Effector memory CD8-positive, alpha-beta T cell (primary cell): ENCODE measurements around the gene ABLIM3.
A peak's percentile ranks its signal among the peaks of the same experiment; 100 is the strongest.

Experiments used
- ATAC-seq: fragments of 150-1000 bp; cut with Tn5 transposase; replicated peaks from 2 replicates; pipeline ENCODE4 v1.10.0; 2021; ENCODE audit warnings: mild to moderate bottlenecking, moderate library complexity
- DNase-seq, 3 experiments: peaks; one replicate each; pipeline ENCODE4 v3.0.0; 2021
- H3K27ac Mint-ChIP-seq, 2 donors: one replicate each; pipeline ENCODE4 v1.8.0; 2022; ENCODE audit warnings: mild to moderate bottlenecking in 2 of 2, mixed read lengths in 2 of 2, moderate library complexity in 2 of 2
- H3K27me3 Mint-ChIP-seq, 2 donors: one replicate each; pipeline ENCODE4 v1.8.0; 2022; ENCODE audit warnings: mixed read lengths in 2 of 2
- H3K36me3 Mint-ChIP-seq: one replicate; pipeline ENCODE4 v1.8.0; 2022; ENCODE audit warnings: mild to moderate bottlenecking, moderate library complexity, mixed read lengths; ENCODE audit not compliant: insufficient read depth
- H3K4me1 Mint-ChIP-seq, 2 donors: one replicate each; pipeline ENCODE4 v1.8.0; 2022; ENCODE audit warnings: low read depth in 2 of 2, mixed read lengths in 2 of 2
- H3K4me3 Mint-ChIP-seq, 2 donors: one replicate each; pipeline ENCODE4 v1.8.0; 2022; ENCODE audit warnings: mild to moderate bottlenecking in 2 of 2, mixed read lengths in 2 of 2, moderate library complexity in 2 of 2
- H3K9me3 Mint-ChIP-seq, 2 donors: one replicate each; pipeline ENCODE4 v1.8.0; 2022; ENCODE audit warnings: mixed read lengths in 2 of 2

ABLIM3 gene

GRCh38 chr5:149213264-149213880, 72.1 kb downstream of the ABLIM3 start:
- Mint-ChIP-seq H3K4me3 (no peak overlapping the region), H3K4me1 (peaks cover 0 to 6% of the 10 kb centered on the region in 2 donors), H3K36me3 (peaks cover 3% of the 10 kb centered on the region), H3K27me3 (peaks cover 0 to 5% of the 10 kb centered on the region in 2 donors), H3K27ac (no peak overlapping the region), H3K9me3 (no peaks in the 10 kb centered on the region)
- no peak for DNase-seq
- no peak for ATAC-seq

GRCh38 chr5:149215478-149216090, 74.3 kb downstream of the ABLIM3 start:
- Mint-ChIP-seq H3K9me3 (no peaks in the 10 kb centered on the region), H3K4me1 (peaks cover 0 to 6% of the 10 kb centered on the region in 2 donors), H3K27ac (no peak overlapping the region), H3K4me3 (no peak overlapping the region), H3K27me3 (peaks cover 11 to 17% of the 10 kb centered on the region in 2 donors), H3K36me3 (peaks cover 3% of the 10 kb centered on the region)
- no peak for DNase-seq
- ATAC-seq: no peak

GRCh38 chr5:149216496-149216895, 75.2 kb downstream of the ABLIM3 start:
- Mint-ChIP-seq H3K27me3 (peaks cover 11 to 17% of the 10 kb centered on the region in 2 donors), H3K36me3 (peaks cover 5% of the 10 kb centered on the region), H3K9me3 (no peaks in the 10 kb centered on the region), H3K4me3 (no peak overlapping the region), H3K27ac (no peak overlapping the region), H3K4me1 (peaks cover 0 to 4% of the 10 kb centered on the region in 2 donors)
- DNase-seq (no peak), ATAC-seq (no peak)

GRCh38 chr5:149217096-149217802, 76.0 kb downstream of the ABLIM3 start:
- H3K4me3 Mint-ChIP-seq: no peak overlapping the region
- no peak for ATAC-seq
- no peaks in the 10 kb centered on the region for H3K9me3 Mint-ChIP-seq
- peaks cover 3% of the 10 kb centered on the region for H3K36me3 Mint-ChIP-seq
- H3K4me1 Mint-ChIP-seq: peaks cover 0 to under 1% of the 10 kb centered on the region in 2 donors
- peaks cover 11 to 17% of the 10 kb centered on the region in 2 donors for H3K27me3 Mint-ChIP-seq
- no peak for DNase-seq
- no peak overlapping the region for H3K27ac Mint-ChIP-seq

- peaks cover 3% of the 10 kb centered on the region for H3K36me3 Mint-ChIP-seq
- H3K4me3 Mint-ChIP-seq: no peak overlapping the region
- H3K27me3 Mint-ChIP-seq: peaks cover 11 to 17% of the 10 kb centered on the region in 2 donors
- H3K27ac Mint-ChIP-seq: no peak overlapping the region
- ATAC-seq (no peak), DNase-seq (no peak)
- H3K9me3 Mint-ChIP-seq: no peaks in the 10 kb centered on the region
- no peaks in the 10 kb centered on the region for H3K4me1 Mint-ChIP-seq
These were observed 76.5 kb downstream of the ABLIM3 start for GRCh38 chr5:149217803-149218155.

- Mint-ChIP-seq H3K36me3 (peaks cover 3% of the 10 kb centered on the region), H3K4me1 (no peaks in the 10 kb centered on the region), H3K27me3 (peaks cover 7 to 21% of the 10 kb centered on the region in 2 donors), H3K4me3 (no peak overlapping the region), H3K9me3 (no peaks in the 10 kb centered on the region), H3K27ac (no peak overlapping the region)
- DNase-seq: no peak
- ATAC-seq: no peak
These were observed 78.3 kb downstream of the ABLIM3 start for GRCh38 chr5:149219584-149219983.

GRCh38 chr5:149220750-149221149, 79.5 kb downstream of the ABLIM3 start:
- no peak overlapping the region for H3K4me3 Mint-ChIP-seq
- DNase-seq (no peak), ATAC-seq (no peak)
- peaks cover 7 to 28% of the 10 kb centered on the region in 2 donors for H3K27me3 Mint-ChIP-seq
- H3K27ac Mint-ChIP-seq: peak overlapping the region in 1 of 2 donors; percentile 1
- H3K9me3 Mint-ChIP-seq: no peaks in the 10 kb centered on the region
- H3K36me3 Mint-ChIP-seq: peaks cover 3% of the 10 kb centered on the region
- H3K4me1 Mint-ChIP-seq: no peaks in the 10 kb centered on the region

GRCh38 chr5:149221326-149221725, 80.0 kb downstream of the ABLIM3 start:
- DNase-seq (no peak), ATAC-seq (no peak)
- Mint-ChIP-seq H3K36me3 (peaks cover 3% of the 10 kb centered on the region), H3K9me3 (no peaks in the 10 kb centered on the region), H3K27me3 (peaks cover 7 to 28% of the 10 kb centered on the region in 2 donors), H3K4me3 (no peak overlapping the region), H3K27ac (peak overlapping the region in 1 of 2 donors; percentile 1), H3K4me1 (no peaks in the 10 kb centered on the region)

GRCh38 chr5:149221731-149222342, 80.5 kb downstream of the ABLIM3 start:
- Mint-ChIP-seq H3K4me3 (no peak overlapping the region), H3K27me3 (peaks cover 7 to 28% of the 10 kb centered on the region in 2 donors), H3K4me1 (no peaks in the 10 kb centered on the region), H3K36me3 (peaks cover 3% of the 10 kb centered on the region), H3K9me3 (no peaks in the 10 kb centered on the region), H3K27ac (no peak overlapping the region)
- ATAC-seq (no peak), DNase-seq (no peak)

- Mint-ChIP-seq H3K4me3 (no peak overlapping the region), H3K36me3 (peaks cover 3% of the 10 kb centered on the region), H3K9me3 (no peaks in the 10 kb centered on the region), H3K27ac (no peak overlapping the region), H3K4me1 (no peaks in the 10 kb centered on the region), H3K27me3 (peaks cover 7 to 28% of the 10 kb centered on the region in 2 donors)
- ATAC-seq (no peak), DNase-seq (no peak)
These were observed 82.0 kb downstream of the ABLIM3 start for GRCh38 chr5:149223081-149223848.

GRCh38 chr5:149224282-149224681, 83.0 kb downstream of the ABLIM3 start:
- Mint-ChIP-seq H3K4me1 (no peaks in the 10 kb centered on the region), H3K27me3 (peaks cover 7 to 21% of the 10 kb centered on the region in 2 donors), H3K9me3 (no peaks in the 10 kb centered on the region), H3K27ac (no peak overlapping the region), H3K4me3 (no peak overlapping the region), H3K36me3 (peaks cover 3% of the 10 kb centered on the region)
- ATAC-seq: no peak
- no peak for DNase-seq

GRCh38 chr5:149227168-149227826, 86.0 kb downstream of the ABLIM3 start:
- no peaks in the 10 kb centered on the region for H3K36me3 Mint-ChIP-seq
- DNase-seq: no peak
- ATAC-seq: no peak
- no peak overlapping the region for H3K27ac Mint-ChIP-seq
- no peaks in the 10 kb centered on the region for H3K4me1 Mint-ChIP-seq
- H3K27me3 Mint-ChIP-seq: peaks cover 8 to 28% of the 10 kb centered on the region in 2 donors
- no peak overlapping the region for H3K4me3 Mint-ChIP-seq
- no peaks in the 10 kb centered on the region for H3K9me3 Mint-ChIP-seq
